WTC11 (cell line): ENCODE data around the gene TCL1B.

Experiments used
- CTCF ChIP-seq: fragments of 200-600 bp; IDR thresholded peaks from 2 replicates; pipeline ENCODE4 v1.8.0; 2022; ENCODE audit warnings: antibody characterized with exemption
- IRF1 ChIP-seq: sonication (generic); formaldehyde crosslinking; IDR thresholded peaks from 2 replicates; pipeline ENCODE4 v1.8.0; 2023; ENCODE audit warnings: missing genetic modification reagents
- NR2C2 ChIP-seq: sonication (generic); formaldehyde crosslinking; IDR thresholded peaks from 2 replicates; pipeline ENCODE4 v1.8.0; 2022; ENCODE audit warnings: mild to moderate bottlenecking, missing genetic modification reagents
- USF2 ChIP-seq: sonication (generic); formaldehyde crosslinking; IDR thresholded peaks from 2 replicates; pipeline ENCODE4 v1.8.1; 2023; ENCODE audit warnings: mild to moderate bottlenecking, missing genetic modification reagents, moderate library complexity
- ZNF512 ChIP-seq: sonication (generic); formaldehyde crosslinking; IDR thresholded peaks from 2 replicates; pipeline ENCODE4 v1.8.1; 2022; ENCODE audit warnings: missing genetic modification reagents, borderline replicate concordance

DNA sequence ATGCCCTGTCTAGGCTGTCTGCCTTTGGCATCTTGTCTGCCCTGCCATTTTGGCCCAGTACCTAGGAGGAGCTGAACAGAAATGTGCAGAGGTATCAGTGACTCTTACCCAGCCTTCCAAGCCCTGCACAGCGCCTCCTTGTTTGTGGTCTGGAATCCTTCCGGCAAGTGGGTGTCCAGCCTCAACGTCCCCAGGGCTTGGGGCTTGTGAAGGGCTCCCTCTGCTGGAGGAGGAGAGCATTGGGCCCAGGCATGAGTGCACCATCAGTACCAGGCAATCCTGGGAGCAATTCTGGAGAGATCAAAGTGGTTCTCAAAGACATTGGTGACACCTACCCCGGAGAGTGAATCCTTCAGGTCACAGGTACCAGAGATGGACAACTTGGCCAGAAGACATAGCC lies 2.4 kb upstream of the TCL1B start:
- TF ChIP-seq CTCF (peak; percentile 67; the same call in 1 of the 2 replicates), NR2C2 (CRISPR knock-in tag) (no peak), IRF1 (no peak), ZNF512 (CRISPR knock-in tag) (no peak), USF2 (no peak)
